PC-9 (cell line): Measurements from ENCODE around the gene COL18A1. TPM values are rescaled to one million over a fixed set of nuclear protein-coding genes. Genes with fewer than 3 reads are reported as not detected.

Experiments
- BruUV-seq: library from RNA; stranded (reverse); fragments of 400-500 nt; replicated peaks from 2 replicates; lab custom pipeline; 2021; lab: Mats Ljungman, UMichigan
- CTCF ChIA-PET: fragments of 300-600 bp; sonication (Branson Sonifier 250); formaldehyde crosslinking; loops from one replicate; lab custom pipeline; 2022; ENCODE audit warnings: antibody characterized with exemption; lab: Charles Lee
- POLR2A ChIA-PET: fragments of 300-600 bp; sonication (Branson Sonifier 250); formaldehyde crosslinking; loops from one replicate; lab custom pipeline; 2022; ENCODE audit warnings: antibody characterized with exemption; ENCODE audit not compliant: unreplicated experiment; lab: Charles Lee
- DNase-seq, 2 experiments: peaks; one replicate each; pipeline versions ENCODE4 v3.0.0 to v3.0.0-alpha.2; 2015 to 2022; ENCODE audit warnings: mixed read lengths in 1 of 2
- H2AFZ ChIP-seq: fragments of 200-600 bp; sonication (generic); 2 replicates; pipeline ENCODE4 v1.8.1; 2017; ENCODE audit warnings: antibody characterized with exemption
- H3F3A ChIP-seq: fragments of 200-600 bp; sonication (generic); 2 replicates; pipeline ENCODE4 v1.8.1; 2017; ENCODE audit warnings: antibody characterized with exemption, mild to moderate bottlenecking, low read depth; ENCODE audit not compliant: insufficient read depth
- H3K27ac ChIP-seq: fragments of 200-600 bp; sonication (generic); 2 replicates; pipeline ENCODE4 v1.6.1; 2016; ENCODE audit warnings: mixed run types
- H3K27me3 ChIP-seq: fragments of 200-600 bp; sonication (generic); 2 replicates; pipeline ENCODE4 v1.6.1; 2016; ENCODE audit warnings: low read depth, mixed run types; ENCODE audit not compliant: insufficient read depth
- H3K36me3 ChIP-seq: fragments of 200-600 bp; sonication (generic); 2 replicates; pipeline ENCODE4 v1.6.1; 2016; ENCODE audit warnings: low read depth, mixed run types
- H3K4me1 ChIP-seq: fragments of 200-600 bp; sonication (generic); replicated peaks from 2 replicates; pipeline ENCODE4 v1.6.1; 2016; ENCODE audit warnings: mixed run types; ENCODE audit not compliant: insufficient read depth
- H3K4me2 ChIP-seq: fragments of 200-600 bp; sonication (generic); 2 replicates; pipeline ENCODE4 v1.6.1; 2017; ENCODE audit warnings: mixed run types
- H3K4me3 ChIP-seq: fragments of 200-600 bp; sonication (generic); 2 replicates; pipeline ENCODE4 v1.6.1; 2016; ENCODE audit warnings: mixed run types
- H3K79me2 ChIP-seq: fragments of 200-600 bp; sonication (generic); 2 replicates; pipeline ENCODE4 v1.6.1; 2017; ENCODE audit warnings: low read depth, mixed run types
- H3K9me2 ChIP-seq: fragments of 200-600 bp; sonication (generic); 2 replicates; pipeline ENCODE4 v1.8.1; 2017; ENCODE audit warnings: mild to moderate bottlenecking; ENCODE audit not compliant: insufficient read depth
- H3K9me3 ChIP-seq: fragments of 200-600 bp; sonication (generic); 2 replicates; pipeline ENCODE4 v1.8.1; 2016; ENCODE audit warnings: low read depth; ENCODE audit not compliant: insufficient read depth
- H4K20me1 ChIP-seq: fragments of 200-600 bp; sonication (generic); 2 replicates; pipeline ENCODE4 v1.8.1; 2017; ENCODE audit not compliant: insufficient read depth
- EZH2 ChIP-seq: fragments of 200-600 bp; sonication (generic); IDR thresholded peaks from 2 replicates; pipeline ENCODE4 v1.8.0; 2017; ENCODE audit warnings: antibody characterized with exemption, low read depth
- intact Hi-C: fragments of 100-400 bp; cut with micrococcal nuclease; formaldehyde crosslinking; loops from one replicate; pipeline ENCODE4 v1.10.0; 2022; ENCODE audit not compliant: unreplicated experiment
- total RNA-seq: library from RNA; stranded (reverse); gene quantifications from 2 replicates; pipeline ENCODE4 v1.2.3, GENCODE V29; 2021
- TF ChIP-seq, protein P1 (sequence below): fragments of 200-600 bp; sonication (generic); conservative IDR thresholded peaks from 2 replicates; pipeline ENCODE4 v1.6.1; 2017; ENCODE audit warnings: mixed run types, antibody characterized with exemption, mild to moderate bottlenecking, moderate library complexity

The COL18A1 gene
- total RNA-seq, 1 experiment from 2014 or later: 82.4 TPM

DNA sequence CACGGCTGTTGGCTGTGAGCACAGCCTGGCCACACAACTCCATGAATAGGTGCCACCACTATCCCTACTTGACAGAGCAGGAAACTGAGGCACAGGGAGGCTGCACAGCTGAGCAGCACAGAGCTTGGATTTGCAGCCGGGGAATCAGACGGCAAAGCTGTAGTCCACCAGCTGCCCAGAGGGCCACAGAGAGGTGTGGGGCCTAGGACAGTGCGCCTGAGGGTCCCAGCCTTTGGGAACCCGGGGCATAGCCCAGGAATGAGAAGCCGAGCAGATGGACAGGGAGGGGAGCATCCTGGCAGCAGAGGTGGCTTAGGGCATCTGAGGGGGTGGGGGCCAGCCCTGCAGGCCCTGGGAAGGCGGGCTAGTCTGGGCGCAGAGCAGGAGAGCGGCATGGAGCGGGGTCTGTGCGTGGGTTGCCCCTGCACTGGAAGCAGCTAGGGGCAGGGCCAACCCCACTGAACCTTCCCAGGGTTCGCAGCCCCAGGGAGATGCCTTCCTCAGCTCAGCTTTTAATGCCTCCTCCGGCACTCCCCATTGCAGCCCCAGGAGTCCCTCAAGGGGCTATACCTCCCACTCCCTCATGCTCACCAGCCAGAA lies 46.2 kb upstream of the COL18A1 start:
- Histone ChIP-seq H3K9me3 (no peaks in the 10 kb centered on the region), H3K4me2 (no peak overlapping the region), H3F3A (peaks cover 3% of the 10 kb centered on the region), H3K4me3 (no peak overlapping the region), H4K20me1 (no peaks in the 10 kb centered on the region), H3K27me3 (no peaks in the 10 kb centered on the region), H3K27ac (no peak overlapping the region), H3K36me3 (no peaks in the 10 kb centered on the region), H3K4me1 (0 out of 2 replicates have a peak, but pooled peaks cover 4% of the 10 kb centered on the region), H2AFZ (no peak overlapping the region), H3K9me2 (no peaks in the 10 kb centered on the region), H3K79me2 (no peaks in the 10 kb centered on the region)
- no peak for DNase-seq
- intact Hi-C loops: no loop called here
- POLR2A ChIA-PET: no interaction called here
- BruUV-seq: no TSS peak
- CTCF ChIA-PET: no interaction called here
- TF ChIP-seq EZH2: no peak
- TF ChIP-seq, protein P1, sequence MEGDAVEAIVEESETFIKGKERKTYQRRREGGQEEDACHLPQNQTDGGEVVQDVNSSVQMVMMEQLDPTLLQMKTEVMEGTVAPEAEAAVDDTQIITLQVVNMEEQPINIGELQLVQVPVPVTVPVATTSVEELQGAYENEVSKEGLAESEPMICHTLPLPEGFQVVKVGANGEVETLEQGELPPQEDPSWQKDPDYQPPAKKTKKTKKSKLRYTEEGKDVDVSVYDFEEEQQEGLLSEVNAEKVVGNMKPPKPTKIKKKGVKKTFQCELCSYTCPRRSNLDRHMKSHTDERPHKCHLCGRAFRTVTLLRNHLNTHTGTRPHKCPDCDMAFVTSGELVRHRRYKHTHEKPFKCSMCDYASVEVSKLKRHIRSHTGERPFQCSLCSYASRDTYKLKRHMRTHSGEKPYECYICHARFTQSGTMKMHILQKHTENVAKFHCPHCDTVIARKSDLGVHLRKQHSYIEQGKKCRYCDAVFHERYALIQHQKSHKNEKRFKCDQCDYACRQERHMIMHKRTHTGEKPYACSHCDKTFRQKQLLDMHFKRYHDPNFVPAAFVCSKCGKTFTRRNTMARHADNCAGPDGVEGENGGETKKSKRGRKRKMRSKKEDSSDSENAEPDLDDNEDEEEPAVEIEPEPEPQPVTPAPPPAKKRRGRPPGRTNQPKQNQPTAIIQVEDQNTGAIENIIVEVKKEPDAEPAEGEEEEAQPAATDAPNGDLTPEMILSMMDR: no peak

DNA sequence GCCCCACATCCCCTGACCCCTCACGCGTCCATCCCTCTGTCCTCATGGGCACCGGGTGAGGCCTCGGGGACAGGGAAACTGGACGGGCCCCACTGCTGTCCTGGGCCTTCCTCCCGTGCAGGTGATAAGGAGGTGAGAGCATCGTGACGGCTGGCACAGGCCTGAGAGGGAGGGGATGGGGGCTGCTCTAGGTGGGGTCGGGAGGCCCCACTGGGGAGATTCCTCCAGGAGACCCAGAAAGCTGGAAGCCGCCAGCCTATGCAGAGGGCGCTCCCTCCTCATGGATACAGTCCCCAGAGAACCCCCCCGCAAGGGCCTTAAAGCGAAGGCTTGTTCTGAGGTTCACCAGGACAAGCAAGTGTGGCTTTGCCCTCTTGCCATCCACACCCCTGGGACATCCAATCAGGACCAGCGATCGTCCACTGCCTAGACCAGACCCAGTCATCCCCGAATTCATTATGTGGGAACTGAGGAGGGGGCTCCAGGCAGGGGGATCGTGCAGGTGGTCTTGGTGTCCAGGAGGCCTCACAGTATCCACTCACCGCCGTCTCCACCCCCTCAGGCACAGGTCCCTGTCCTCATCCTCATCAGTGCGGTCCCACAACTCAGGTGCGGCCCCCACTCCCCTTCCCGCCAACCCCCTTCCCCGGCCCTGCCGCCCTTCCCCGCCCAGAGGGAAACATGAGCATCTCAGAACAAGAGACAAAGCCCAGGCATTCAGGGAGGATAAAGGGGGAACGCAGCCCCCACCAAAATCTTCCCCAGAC lies 45.3 kb upstream of the COL18A1 start:
- Histone ChIP-seq H3K36me3 (no peaks in the 10 kb centered on the region), H3K4me1 (peaks cover 10% of the 10 kb centered on the region), H3K9me3 (no peaks in the 10 kb centered on the region), H3K27me3 (no peaks in the 10 kb centered on the region), H3F3A (peaks cover 10% of the 10 kb centered on the region), H2AFZ (no peak overlapping the region), H3K9me2 (no peaks in the 10 kb centered on the region), H3K79me2 (no peaks in the 10 kb centered on the region), H3K4me3 (no peak overlapping the region), H3K27ac (no peak overlapping the region), H4K20me1 (no peaks in the 10 kb centered on the region), H3K4me2 (no peak overlapping the region)
- ChIA-PET CTCF (no interaction called here), POLR2A (no interaction called here)
- DNase-seq: no peak
- TF ChIP-seq EZH2: no peak
- TF ChIP-seq, protein P1: no peak
- intact Hi-C loops: no loop called here
- no TSS peak for BruUV-seq

DNA sequence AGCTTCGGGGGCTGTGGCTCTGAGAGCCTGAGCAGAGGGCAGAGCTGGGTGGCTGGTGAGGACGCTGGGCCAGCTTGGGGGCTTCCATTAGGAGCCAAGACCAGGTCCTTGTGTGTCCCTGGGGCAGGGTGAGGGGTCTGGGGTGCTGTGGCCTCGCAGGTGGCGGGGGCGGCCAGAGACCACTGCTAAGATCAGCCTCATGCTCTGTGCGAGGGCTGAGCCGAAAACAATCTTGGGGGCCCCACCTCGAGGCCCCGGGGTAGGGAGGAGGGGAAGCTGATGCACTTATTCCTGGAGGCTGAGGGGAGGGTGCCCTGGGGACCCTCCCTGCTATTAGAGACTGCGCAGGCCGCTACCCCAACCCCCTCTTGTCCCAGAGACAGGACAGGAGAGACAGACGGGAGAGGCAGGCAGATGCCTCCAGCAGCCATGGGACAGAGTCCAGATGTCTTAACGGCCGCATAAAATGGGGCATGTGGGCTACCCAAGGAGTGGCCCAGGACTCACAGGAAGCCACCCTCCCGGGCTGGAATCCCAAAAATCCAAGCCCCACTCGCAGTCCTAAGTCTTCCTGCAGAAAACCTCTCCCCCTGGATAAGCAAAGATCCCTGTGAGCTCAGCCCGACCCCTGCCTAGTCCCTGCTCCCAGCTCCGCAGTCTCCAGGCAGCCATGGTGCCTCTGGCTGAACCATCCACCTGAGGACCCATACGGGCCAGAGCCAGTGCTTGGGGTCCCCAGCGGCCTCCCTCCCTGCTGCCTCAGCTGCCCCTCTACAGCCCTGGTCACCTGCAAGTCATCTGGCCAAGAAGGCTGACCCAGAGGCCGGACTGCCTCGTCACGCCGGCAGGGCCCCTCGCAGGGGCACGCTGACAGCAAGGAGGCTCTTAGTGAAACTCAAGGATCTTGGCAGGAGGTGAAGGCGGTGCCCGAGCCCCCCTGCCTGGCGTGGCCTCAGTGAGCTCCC lies 43.6 kb upstream of the COL18A1 start:
- TF ChIP-seq, protein P1: no peak
- no peak for TF ChIP-seq EZH2
- Histone ChIP-seq H3K4me3 (no peak overlapping the region), H3K27me3 (no peaks in the 10 kb centered on the region), H3K9me3 (no peaks in the 10 kb centered on the region), H3K9me2 (no peaks in the 10 kb centered on the region), H3K4me1 (peaks cover 26% of the 10 kb centered on the region), H2AFZ (no peak overlapping the region), H3K27ac (no peak overlapping the region), H4K20me1 (no peaks in the 10 kb centered on the region), H3K79me2 (no peaks in the 10 kb centered on the region), H3K36me3 (no peaks in the 10 kb centered on the region), H3F3A (peaks cover 13% of the 10 kb centered on the region), H3K4me2 (no peak overlapping the region)
- intact Hi-C loops: no loop called here
- POLR2A ChIA-PET: no interaction called here
- CTCF ChIA-PET: interaction anchor here (0.6 kb wide), 1 partner anchor 569 kb away, joined by 3 read pairs; no protein-coding TSS in a partner anchor
- DNase-seq: no peak
- no TSS peak for BruUV-seq
